HG02623 (cell line): ENCODE measurements around the gene USP17L10.
"Not testable (repeated sequence)": the region's sequence is repeated elsewhere in the genome, so short reads cannot be mapped to it uniquely, and the experiment has no call there.

ENCODE experiments used
- ATAC-seq: cut with Tn5 transposase; IDR thresholded peaks from one replicate; pipeline ENCODE4 v1.9.1; 2021; ENCODE audit warnings: moderate library complexity; ENCODE audit not compliant: unreplicated experiment

USP17L10 gene, protein sequence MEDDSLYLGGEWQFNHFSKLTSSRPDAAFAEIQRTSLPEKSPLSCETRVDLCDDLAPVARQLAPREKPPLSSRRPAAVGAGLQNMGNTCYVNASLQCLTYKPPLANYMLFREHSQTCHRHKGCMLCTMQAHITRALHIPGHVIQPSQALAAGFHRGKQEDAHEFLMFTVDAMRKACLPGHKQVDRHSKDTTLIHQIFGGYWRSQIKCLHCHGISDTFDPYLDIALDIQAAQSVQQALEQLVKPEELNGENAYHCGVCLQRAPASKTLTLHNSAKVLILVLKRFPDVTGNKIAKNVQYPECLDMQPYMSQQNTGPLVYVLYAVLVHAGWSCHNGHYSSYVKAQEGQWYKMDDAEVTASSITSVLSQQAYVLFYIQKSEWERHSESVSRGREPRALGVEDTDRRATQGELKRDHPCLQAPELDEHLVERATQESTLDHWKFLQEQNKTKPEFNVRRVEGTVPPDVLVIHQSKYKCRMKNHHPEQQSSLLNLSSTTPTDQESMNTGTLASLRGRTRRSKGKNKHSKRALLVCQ

GRCh38 chr4:9210357-9210756, at the start of gene USP17L10:
Gene USP17L10, plus strand, starts transcription at chr4:9210657. Its CDS starts 0 bp downstream, at chr4:9210657.
- not testable (repeated sequence) for ATAC-seq

DNA sequence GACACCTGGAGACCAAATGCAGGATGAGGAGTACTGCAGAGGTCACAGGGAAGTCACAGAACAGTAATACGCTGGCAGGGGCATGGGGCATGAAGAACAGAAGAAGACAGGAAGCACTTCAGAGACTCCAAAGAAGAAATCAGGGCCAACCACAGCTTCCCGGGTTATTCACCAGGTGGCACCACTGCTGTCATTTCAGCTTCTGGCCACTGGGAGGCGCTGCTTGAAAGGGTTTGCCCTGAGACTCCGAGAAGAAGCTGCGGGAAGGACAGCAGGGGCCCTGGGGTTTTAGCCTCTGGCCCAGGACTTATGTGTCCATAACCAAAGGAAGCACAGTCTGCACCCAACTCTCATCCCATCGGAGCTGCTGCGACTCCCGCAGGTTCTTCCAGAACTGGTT, 44.5 kb upstream of the USP17L10 start:
- ATAC-seq = not testable (repeated sequence)

DNA sequence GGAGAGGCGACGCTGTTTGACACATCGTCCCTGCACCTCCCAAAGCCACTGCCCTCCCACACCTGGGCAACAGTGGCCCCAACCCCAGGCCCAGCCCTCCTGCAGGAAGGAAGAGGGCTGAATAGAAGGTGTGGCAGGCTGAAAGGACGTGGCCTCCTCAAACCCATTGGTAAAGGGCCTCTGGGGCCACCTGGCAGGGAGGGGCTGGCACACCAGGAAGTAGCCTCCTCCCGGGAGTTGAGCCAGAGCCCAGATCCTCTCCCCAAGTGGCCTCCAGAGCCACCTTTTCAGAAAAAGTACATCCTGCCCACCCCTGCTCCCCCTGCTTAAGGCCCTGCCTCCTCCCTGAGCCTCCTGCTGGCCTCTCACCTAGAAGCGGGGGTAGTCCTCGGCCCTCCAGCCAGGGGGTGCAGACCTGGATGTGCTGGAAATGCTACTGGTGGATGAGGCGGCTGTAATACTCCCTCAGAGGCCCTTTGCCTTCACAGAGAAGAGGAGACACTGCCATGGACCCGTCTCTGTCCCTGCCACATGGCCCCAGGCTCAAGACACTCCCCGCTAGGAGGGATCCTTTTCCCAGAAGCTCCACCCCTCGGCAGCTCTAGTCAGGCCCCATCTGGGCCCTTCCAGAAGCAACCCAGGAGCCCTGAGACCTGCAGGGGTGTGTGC, 40.5 kb upstream of the USP17L10 start, which contains the start of gene FAM90A26:
Gene FAM90A26 (plus strand): TSS at position 619 of the 669 bp plus-strand sequence. CDS start 2,764 bp downstream, outside the sequence.
- ATAC-seq = not testable (repeated sequence)

- ATAC-seq = not testable (repeated sequence)
Measured at GRCh38 chr4:9214701-9215100, 4.2 kb downstream of the USP17L10 start.

- not testable (repeated sequence) for ATAC-seq
Measured at GRCh38 chr4:9215105-9215504, 4.6 kb downstream of the USP17L10 start, which contains the start of gene USP17L11. Gene USP17L11, plus strand, starts transcription at chr4:9215405. Its CDS starts 0 bp downstream, at chr4:9215405.

DNA sequence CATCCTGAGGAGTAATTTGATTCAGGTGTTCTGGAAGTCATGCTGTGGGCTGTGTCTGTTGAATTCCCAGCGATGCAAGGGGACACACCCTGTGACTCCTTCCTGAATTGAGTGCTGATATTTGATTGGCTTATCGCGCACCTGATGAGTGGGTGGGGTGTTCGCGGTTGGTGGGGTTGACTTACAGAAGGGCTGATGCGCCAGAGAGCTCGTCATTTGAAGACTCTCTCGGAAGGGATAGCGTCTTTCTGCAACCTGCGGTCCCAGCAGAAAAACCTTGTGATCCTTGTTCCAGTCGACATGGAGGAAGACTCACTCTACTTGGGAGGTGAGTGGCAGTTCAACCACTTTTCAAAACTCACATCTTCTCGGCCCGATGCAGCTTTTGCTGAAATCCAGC, 9.4 kb downstream of the USP17L10 start, which contains the start of gene USP17L12:
Gene USP17L12 (plus strand): TSS at position 301 of the 400 bp plus-strand sequence. CDS start 0 bp downstream, at position 301.
- not testable (repeated sequence) for ATAC-seq

DNA sequence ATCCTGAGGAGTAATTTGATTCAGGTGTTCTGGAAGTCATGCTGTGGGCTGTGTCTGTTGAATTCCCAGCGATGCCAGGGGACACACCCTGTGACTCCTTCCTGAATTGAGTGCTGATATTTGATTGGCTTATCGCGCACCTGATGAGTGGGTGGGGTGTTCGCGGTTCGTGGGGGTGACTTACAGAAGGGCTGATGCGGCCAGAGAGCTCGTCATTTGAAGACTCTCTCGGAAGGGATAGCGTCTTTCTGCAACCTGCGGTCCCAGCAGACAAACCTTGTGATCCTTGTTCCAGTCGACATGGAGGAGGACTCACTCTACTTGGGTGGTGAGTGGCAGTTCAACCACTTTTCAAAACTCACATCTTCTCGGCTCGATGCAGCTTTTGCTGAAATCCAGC, 14.1 kb downstream of the USP17L10 start, which contains the start of gene USP17L13:
Gene USP17L13 (plus strand): TSS at position 301 of the 400 bp plus-strand sequence. CDS start 0 bp downstream, at position 301.
- ATAC-seq = not testable (repeated sequence)

DNA sequence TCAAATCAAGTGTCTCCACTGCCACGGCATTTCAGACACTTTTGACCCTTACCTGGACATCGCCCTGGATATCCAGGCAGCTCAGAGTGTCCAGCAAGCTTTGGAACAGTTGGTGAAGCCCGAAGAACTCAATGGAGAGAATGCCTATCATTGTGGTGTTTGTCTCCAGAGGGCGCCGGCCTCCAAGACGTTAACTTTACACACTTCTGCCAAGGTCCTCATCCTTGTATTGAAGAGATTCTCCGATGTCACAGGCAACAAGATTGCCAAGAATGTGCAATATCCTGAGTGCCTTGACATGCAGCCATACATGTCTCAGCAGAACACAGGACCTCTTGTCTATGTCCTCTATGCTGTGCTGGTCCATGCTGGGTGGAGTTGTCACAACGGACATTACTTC, 19.8 kb downstream of the USP17L10 start:
- ATAC-seq = not testable (repeated sequence)

DNA sequence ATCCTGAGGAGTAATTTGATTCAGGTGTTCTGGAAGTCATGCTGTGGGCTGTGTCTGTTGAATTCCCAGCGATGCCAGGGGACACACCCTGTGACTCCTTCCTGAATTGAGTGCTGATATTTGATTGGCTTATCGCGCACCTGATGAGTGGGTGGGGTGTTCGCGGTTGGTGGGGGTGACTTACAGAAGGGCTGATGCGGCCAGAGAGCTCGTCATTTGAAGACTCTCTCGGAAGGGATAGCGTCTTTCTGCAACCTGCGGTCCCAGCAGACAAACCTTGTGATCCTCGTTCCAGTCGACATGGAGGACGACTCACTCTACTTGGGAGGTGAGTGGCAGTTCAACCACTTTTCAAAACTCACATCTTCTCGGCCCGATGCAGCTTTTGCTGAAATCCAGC, 23.6 kb downstream of the USP17L10 start, which contains the start of gene USP17L15:
Gene USP17L15 (plus strand): TSS at position 301 of the 400 bp plus-strand sequence. CDS start 0 bp downstream, at position 301.
- ATAC-seq = not testable (repeated sequence)

DNA sequence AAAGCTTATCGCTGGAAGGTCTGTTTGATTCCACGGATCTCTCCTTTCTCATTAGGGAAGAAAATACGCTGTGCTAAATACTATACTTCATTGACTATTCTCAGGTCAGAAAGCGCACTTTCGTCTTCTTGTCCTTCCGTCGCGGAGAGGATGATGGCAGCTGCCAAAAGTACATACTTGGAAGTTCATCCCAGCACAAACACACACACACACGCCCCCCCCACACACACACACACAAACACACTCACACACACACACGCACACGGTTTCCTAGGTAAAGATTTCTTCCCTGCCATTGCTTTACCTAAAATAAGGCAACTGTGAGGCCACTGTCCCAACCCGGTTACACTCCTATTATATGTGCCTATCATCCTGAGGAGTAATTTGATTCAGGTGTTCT, 28.0 kb downstream of the USP17L10 start:
- ATAC-seq = not testable (repeated sequence)

DNA sequence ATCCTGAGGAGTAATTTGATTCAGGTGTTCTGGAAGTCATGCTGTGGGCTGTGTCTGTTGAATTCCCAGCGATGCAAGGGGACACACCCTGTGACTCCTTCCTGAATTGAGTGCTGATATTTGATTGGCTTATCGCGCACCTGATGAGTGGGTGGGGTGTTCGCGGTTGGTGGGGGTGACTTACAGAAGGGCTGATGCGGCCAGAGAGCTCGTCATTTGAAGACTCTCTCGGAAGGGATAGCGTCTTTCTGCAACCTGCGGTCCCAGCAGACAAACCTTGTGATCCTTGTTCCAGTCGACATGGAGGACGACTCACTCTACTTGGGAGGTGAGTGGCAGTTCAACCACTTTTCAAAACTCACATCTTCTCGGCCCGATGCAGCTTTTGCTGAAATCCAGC, 33.1 kb downstream of the USP17L10 start, which contains the start of gene USP17L17:
Gene USP17L17 (plus strand): TSS at position 301 of the 400 bp plus-strand sequence. CDS start 0 bp downstream, at position 301.
- ATAC-seq = not testable (repeated sequence)

- not testable (repeated sequence) for ATAC-seq
Measured at GRCh38 chr4:9247953-9248680, 37.7 kb downstream of the USP17L10 start, which contains the start of gene USP17L18. Gene USP17L18, plus strand, starts transcription at chr4:9248630. Its CDS starts 0 bp downstream, at chr4:9248630.

GRCh38 chr4:9253078-9253477, 42.6 kb downstream of the USP17L10 start, which contains the start of gene USP17L19:
Gene USP17L19, plus strand, starts transcription at chr4:9253378. Its CDS starts 0 bp downstream, at chr4:9253378.
- ATAC-seq = not testable (repeated sequence)

GRCh38 chr4:9257824-9258223, 47.4 kb downstream of the USP17L10 start, which contains the start of gene USP17L20:
Gene USP17L20, plus strand, starts transcription at chr4:9258124. Its CDS starts 0 bp downstream, at chr4:9258124.
- ATAC-seq = not testable (repeated sequence)
